ENCODE measurements around the gene ARL6IP5.

- TF ChIP-seq CTCF (conservative IDR thresholded peaks at IDR 0.05; ENCODE audit: low read length) = no peak
- TF ChIP-seq EZH2phosphoT487 (IDR thresholded peaks at IDR 0.05; ENCODE audit: borderline replicate concordance) = no peak
These were observed 5.2 kb upstream of the ARL6IP5 start for GRCh38 chr3:69079269-69080159.

All from Loucy (cell line).